ENCODE data around the gene FKBP7. TPM values are rescaled to one million over a fixed set of nuclear protein-coding genes. Genes with fewer than 3 reads are reported as not detected.
"Not testable (repeated sequence)": the region's sequence is repeated elsewhere in the genome, so short reads cannot be mapped to it uniquely, and the experiment has no call there.

FKBP7 gene
- total RNA-seq, 1 donor from 2014 or later, result 9.3 TPM

DNA sequence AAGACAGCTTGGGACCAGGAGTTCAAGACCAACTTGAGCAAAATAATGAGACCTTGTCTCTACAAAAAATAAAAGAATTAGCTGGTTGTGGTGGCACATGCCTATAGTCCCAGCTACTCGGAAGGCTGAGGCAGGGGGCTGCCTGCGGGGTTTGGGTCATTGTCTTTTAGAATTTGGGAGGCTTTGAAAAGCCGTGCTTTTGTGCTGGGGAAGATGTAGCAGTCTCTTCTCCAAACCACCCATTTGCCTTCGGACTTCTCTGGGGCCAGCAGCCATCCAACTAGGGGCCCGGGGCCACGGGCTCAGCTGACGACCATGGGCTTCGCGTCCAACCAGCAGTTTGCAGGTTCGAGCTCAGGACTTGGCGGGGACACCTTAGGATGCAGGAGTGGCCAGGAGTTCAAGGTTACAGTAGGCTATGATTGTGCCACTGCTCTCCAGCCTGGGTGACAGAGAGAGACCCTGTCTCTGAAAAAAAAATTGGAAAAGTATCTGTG lies 21.0 kb downstream of the FKBP7 start:
- intact Hi-C loops (cut with DNase I), result no loop called here
- ATAC-seq, result no peak
- DNase-seq (ENCODE audit: missing footprints), result no peak

DNA sequence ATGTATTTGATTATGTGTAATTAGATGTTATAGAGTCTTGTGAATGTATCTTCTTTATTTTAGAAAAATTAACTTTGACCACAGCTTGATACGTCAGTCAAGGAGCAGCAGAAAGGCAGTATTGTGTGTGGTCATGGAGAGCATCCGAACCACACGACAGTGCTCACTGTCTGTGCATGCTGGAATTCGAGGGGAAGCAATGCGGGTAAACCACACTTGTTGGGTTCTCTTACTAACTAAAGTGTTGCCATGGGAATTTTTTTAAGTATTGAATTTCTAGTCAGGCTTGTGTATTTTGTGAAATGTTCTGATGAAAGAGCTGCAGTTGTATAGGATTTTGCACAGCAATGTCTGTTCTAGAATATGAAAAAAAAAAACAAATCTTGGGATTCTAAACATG lies 22.5 kb downstream of the FKBP7 start:
- DNase-seq (ENCODE audit: missing footprints) (no peak), ATAC-seq (no peak)
- intact Hi-C loops (cut with DNase I), result no loop called here

DNA sequence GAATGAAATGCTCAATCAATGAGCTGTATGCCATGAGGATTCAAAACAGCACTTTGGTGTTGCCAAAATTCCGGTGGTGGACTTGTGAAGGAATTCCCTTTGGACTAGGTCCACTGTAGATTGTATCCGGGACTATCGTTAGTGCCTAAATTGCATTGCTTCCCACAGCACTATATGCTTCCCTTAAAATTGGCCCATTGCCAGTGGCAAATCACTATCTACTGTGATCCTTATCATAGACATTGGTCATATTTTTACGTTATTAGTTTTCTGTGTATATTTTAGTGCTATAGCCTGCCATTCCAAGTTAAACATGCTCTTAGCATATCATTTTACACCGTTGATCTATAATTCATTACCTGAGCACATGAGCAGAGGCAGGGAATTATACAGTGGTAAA lies 25.5 kb downstream of the FKBP7 start:
- ATAC-seq (no peak), DNase-seq (ENCODE audit: missing footprints) (no peak)
- intact Hi-C loops (cut with DNase I), result no loop called here

DNA sequence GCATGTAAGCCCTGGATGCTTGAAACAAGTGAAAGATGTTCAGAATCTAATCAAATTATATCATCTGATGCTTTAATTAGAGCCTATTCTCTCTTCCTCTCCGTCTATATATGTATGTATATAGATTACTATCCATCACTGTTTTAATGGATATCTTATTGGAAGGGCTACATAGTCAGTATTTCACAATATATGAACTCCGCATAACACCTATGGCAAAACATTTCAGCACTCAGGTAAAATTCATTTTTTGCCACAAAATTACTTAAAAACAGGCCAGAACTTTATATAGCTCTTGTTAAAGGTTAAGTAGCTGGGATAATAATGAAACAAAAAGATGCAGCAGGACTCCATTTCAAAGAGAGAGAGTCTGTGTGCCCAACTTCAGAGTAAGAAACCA lies 26.1 kb downstream of the FKBP7 start:
- ATAC-seq (no peak), DNase-seq (ENCODE audit: missing footprints) (no peak)
- intact Hi-C loops (cut with DNase I), result no loop called here

DNA sequence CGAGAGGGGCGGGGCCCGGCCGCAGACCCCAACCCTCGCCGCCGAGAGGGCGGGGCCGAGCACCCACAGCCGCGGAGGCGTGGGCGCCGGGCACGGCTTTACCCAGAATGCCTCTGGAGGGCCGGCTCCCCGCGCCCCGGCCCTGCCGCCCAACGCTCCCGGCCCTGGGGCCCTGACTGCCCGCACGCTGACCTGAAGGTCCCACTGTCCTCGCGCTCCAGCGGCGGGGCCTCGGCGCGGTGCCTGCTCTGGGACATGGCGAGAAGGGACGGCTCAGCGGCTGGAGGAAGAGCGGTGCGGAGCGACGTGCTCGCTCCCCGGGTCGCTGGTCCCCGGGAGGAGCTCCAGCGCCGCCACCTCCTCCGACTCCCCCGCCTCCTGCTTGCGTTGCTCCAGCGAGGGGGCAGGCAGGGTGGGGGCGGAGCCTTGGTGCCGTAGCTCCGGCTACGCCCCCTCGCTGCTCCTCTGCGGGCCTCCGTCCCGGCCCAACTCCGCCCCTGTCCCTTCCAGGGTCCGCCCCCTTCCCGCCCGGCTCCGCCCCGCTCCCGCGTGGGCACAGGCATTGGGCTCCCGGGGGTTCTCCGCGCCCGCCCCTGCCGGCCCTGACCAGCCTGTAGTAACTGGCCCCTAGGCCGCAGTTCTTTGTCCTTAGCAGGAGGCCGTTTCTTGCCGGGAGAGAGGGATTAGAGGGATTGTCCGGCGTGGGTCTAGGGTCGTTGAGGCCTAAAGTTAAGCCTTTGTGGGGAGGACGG lies 27.4 kb downstream of the FKBP7 start, which contains the start of the genes PJVK and PRKRA:
TSS of gene PJVK (plus strand) at position 605 of the 752 bp plus-strand sequence. CDS start 2,032 bp downstream, outside the sequence.
TSS of gene PRKRA (minus strand) at position 402 of the 752 bp plus-strand sequence. CDS start at position 257, 145 bp downstream.
- peak; percentile 99 for ATAC-seq
- intact Hi-C loops (cut with DNase I), result loop anchor here (1.0 to 2.0 kb wide), 2 partner anchors 27 to 36 kb away; partner anchors contain the start of gene FKBP7
- peak; percentile 99 for DNase-seq (ENCODE audit: missing footprints)

DNA sequence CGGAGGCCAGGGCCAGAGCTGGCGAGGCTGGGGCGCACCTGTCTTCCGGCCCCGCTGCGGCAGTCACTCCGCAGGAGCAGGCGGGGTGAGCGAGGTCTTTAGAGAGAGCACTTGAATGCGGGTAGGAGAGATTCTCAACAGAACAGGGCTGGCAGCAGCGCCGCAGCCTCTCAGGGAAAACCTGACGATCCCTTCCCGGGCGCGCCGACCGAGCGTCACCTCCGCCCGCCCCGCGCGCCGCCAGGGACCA lies 28.0 kb downstream of the FKBP7 start:
- no peak for ATAC-seq
- DNase-seq (ENCODE audit: missing footprints), result no peak
- intact Hi-C loops (cut with DNase I), result loop anchor here (2.0 kb wide), 1 partner anchor 36 kb away; no protein-coding TSS in a partner anchor

DNA sequence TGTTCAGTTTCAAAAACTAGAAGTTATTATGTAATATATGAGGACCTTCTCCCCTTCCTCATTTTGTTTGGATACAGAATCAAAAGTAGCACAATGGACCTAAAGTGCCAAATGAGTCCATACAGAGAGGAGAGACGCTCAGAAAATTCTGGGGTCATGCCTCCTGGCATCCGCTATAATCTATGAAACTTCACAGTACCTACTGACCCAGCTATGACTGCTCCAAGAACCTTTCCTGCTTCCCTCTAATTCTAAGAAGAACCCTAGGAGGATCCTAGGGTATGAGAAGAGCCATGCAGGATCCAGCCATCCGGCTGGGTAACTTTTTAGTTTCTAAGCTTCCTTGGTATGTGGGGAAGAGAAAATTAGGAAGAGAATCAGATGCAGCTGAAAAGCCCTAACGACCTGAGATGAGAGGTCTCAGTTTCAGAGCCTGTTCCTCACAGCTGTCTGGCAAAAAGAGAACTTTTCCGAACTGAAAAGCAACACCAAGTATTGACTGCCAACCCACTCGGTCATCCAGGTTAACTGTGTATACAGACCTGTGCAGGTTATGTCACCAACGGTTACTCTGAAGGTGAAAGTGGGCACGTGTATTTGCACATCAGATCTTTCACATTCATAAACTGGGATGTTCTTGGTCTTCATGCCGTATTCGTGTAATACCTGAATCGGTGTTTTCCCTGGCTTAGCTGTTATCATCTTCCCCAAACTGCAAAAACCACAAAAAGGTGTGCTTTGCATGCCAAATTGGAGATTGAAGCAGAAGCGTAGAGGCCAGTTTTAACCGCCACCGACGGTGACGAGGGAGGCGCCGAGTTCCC lies 28.5 kb downstream of the FKBP7 start:
- intact Hi-C loops (cut with DNase I), result loop anchor here (2.0 kb wide), 1 partner anchor 35 kb away; no protein-coding TSS in a partner anchor
- no peak for DNase-seq (ENCODE audit: missing footprints)
- no peak for ATAC-seq

DNA sequence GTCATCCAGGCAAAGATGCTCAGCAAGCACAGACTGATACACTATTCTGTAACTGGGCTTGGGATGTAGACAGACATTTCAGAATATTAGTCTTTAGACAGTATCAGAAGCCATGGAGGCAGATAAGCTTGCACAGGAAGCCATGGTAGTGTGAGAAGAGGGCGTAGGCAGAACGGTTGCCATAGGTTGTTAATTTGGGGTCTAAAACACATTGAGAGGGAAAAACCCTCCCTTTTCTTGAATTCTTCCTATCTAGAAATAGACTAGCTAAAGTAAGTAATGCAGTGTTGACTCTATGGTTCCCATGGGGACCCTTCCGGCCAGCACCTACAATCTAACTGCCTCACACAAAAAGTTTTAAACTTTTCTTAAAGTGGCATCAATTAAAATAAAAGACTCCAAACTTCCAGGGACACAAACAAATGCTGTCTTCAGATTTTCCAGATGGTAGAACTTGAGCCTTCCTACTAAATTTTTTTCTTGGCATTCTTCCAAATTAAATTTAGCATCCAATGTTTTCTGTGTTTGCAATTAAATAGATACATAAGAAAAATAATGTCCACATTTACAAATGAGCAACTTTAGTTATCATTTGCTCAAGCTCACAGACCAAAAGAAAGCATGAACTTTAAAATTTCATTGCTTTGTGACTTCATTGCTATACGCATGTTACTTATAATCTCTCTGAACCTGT lies 29.3 kb downstream of the FKBP7 start:
- DNase-seq (ENCODE audit: missing footprints), result no peak
- no peak for ATAC-seq
- intact Hi-C loops (cut with DNase I), result no loop called here

DNA sequence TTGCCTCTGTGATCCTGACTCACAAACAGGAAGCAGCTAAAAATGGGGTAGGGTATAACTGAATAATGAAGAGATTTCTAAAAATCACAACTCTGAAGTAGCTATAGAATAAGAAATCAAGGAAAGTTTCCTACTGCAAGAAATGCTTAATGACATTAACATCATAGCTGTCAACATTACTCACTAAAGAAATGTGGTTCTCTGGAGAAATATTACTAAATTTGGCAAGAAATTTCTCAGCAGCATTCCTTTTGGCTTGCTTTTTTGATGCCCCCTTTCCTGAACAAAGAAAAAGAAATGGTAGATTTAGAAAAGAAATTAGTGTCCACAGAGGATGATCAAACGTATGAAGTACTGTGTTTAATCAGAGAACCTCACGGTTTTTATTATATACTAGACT lies 37.0 kb downstream of the FKBP7 start:
- no peak for ATAC-seq
- DNase-seq (ENCODE audit: missing footprints), result no peak
- intact Hi-C loops (cut with DNase I), result no loop called here

DNA sequence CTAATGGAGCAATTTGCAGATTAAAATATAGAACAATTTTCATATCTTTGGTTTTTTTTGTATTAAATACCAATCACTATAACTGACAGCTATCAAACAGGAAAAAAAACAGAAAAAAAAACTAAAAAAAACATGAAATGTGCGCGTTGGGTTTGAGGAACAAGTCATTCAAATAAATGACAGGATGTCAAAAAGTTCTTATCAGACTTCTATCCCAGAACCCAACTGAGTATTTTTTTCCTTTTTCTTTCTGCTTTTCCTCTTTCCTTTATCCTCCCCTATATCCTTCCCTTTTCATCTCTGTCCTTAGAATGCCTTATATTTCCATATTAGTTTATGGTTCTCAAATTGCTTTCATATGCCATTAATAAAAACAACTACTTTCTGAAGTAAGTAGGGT lies 41.7 kb downstream of the FKBP7 start:
- ATAC-seq (no peak), DNase-seq (ENCODE audit: missing footprints) (no peak)
- intact Hi-C loops (cut with DNase I), result no loop called here

DNA sequence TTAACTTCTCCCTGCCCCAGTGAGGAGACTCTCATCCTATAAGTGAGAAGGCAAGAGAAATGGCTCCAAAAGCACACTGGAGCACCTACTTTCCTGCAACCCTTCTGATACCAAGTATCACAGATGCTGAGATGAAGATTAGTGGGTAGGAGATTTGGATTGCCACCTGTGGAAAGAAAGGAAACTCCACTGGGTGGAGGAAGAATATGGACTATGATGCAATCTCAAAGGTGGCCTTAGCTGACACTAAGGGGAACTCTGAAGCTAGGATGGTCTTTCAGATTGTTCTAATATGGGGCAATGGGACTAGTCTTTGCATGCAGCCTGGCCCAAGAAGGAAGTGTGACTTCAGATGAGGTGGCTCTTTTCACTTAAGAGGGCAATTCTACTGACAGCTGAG lies 49.1 kb downstream of the FKBP7 start:
- intact Hi-C loops (cut with DNase I), result no loop called here
- no peak for DNase-seq (ENCODE audit: missing footprints)
- no peak for ATAC-seq

DNA sequence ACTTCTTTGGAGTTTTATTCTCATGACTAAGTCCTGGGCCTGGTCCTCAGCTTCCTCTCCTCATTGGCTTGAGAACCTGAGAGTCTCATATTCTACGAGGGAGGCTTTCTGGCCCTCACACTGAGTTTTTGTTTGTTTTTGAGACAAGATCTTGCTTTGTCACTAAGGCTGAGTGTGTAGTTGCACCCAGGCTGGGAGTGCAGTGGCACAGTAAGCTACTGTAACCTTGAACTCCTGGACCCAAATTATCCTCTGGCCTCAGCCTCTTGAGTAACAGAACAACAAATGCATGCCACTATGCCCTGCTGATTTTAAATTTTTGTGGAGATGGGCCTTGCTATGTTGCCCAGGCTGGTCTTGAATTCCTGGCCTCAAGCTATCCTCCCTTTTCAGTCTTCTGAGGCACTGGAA lies 50.0 kb downstream of the FKBP7 start:
- intact Hi-C loops (cut with DNase I), result no loop called here
- ATAC-seq (no peak), DNase-seq (ENCODE audit: missing footprints) (no peak)

DNA sequence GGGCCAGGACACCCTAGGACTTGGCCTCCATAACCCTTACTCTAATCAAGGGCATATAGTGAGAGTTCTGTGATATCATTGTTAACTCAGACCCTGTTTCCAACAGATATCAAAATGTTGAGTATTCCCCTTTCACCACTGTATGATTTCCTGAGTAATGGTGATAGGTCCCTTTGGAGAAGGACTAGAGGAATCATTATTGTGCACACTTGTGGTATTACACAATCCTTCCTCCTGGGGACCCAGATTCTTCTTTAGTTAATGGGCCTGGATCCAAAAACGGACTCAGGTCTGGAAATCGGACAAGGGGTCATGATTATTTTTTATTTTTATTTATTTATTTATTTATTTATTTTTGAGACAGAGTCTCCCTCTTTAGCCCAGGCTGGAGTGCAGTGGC lies 50.9 kb downstream of the FKBP7 start:
- DNase-seq (ENCODE audit: missing footprints), result no peak

DNA sequence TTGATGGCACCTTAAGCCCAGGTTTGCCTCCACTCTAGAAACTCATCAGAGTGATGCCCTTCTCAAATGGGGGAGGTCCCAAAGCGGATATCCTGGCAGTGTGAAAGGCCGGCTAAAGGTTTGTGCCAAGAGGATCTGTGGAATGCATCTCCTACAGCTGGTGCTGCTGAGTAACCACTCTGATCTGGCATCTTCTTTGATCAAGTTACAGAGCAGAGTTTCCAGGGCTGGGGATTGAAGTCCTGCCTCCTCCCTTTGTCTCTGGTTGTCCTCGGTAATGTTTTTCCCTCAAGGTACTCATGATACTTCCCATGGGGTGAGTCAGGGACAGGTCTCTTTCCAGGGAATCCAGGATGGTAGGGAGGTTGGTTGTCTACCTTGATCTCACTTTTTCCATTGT lies 52.0 kb downstream of the FKBP7 start:
- DNase-seq (ENCODE audit: missing footprints) (no peak), ATAC-seq (no peak)
- intact Hi-C loops (cut with DNase I), result no loop called here

More for the DNA sequence above, 50.9 kb downstream of the FKBP7 start:
- intact Hi-C loops (cut with DNase I), result no loop called here
- ATAC-seq, result no peak

DNA sequence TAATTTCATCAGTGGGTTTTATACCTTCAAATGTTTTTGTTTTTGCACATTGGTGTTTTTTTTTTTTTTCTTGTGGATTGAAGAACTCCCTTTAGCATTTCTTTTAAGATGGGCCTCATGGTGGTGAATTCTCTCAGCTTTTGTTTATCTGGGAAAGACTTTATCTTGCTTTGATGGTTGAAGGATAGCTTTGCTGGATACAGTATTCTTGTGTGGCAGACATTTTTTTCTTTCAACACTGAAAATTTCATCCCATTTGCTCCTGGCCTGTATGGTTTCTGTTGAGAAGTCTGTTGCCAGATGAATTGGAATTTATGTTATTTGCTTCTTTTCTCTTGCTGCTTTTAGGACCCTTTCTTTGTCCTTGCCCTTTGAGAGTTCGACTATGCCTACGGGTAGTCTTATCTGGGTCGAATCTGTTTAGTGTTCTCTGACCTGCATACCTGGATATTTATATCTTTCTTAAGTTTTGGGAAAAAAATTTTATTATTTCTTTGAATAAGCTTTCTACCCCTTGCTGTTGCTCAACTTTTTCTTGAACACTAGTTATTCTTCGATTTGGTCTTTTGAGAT lies 53.1 kb downstream of the FKBP7 start:
- intact Hi-C loops (cut with DNase I), result no loop called here
- ATAC-seq, result no peak
- DNase-seq (ENCODE audit: missing footprints), result no peak

DNA sequence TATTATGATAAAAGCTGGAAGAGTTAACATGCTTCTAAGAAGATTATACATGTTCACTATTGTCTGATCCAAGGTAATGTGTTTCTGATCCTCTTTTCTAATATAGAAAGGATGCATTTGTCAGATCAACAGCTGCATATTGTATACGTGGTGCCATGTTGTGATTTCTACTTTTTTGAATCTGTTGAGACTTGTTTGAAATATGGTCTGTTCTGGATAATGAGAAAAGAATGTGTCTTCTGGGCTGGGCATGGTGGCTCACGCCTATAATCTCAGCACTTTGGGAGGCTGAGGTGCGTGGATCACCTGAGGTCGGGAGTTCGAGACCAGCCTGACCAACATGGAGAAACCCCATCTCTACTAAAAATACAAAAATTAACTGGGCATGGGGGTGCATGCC lies 54.7 kb downstream of the FKBP7 start:
- ATAC-seq; intact Hi-C loops (cut with DNase I); DNase-seq (ENCODE audit: missing footprints): not testable (repeated sequence)

DNA sequence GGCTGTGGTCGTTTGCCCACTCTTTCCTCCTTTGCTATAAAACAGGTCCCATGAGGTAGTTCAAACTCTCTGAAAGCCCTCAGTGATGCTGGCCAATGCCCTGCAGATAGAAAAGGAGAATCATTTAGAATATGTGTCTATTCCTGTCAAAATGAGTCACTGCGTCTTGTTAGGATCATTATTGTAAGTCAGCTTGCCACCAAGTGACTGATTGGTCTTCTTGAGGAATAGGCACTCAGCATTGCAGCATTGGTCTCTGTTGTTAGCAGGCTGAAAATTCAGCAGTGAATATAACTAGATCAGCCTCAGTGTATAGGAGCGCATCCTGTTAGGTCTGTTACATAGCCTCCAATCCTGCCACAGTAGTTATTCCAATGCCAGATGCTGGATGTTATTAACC lies 56.3 kb downstream of the FKBP7 start:
- ATAC-seq (no peak), DNase-seq (ENCODE audit: missing footprints) (no peak)
- intact Hi-C loops (cut with DNase I), result no loop called here

DNA sequence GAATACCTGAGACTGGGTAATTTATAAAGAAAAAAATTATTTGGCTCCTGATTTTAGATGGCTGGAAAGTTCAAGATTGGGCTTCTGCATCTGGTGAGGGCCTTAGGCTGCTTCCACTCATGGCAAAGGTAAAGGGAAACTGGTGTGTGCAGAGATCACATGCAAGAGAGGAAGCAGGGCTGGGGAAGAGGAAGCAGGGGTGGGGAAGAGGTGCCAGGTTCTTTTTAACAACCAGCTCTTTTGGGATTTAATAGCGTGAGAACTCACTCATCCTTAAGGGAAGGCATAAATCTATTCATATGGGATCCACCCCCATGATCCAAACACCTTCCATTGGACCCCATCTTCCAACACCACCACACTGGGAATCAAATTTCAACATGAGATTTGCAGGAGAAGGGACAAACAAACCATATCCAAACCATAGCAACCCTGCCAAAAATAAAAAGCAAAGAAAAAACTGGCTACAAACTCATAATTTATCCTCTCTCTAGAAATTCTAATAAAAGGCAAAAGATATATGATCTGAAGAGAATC lies 57.9 kb downstream of the FKBP7 start:
- DNase-seq (ENCODE audit: missing footprints) (no peak), ATAC-seq (no peak)
- intact Hi-C loops (cut with DNase I), result no loop called here

DNA sequence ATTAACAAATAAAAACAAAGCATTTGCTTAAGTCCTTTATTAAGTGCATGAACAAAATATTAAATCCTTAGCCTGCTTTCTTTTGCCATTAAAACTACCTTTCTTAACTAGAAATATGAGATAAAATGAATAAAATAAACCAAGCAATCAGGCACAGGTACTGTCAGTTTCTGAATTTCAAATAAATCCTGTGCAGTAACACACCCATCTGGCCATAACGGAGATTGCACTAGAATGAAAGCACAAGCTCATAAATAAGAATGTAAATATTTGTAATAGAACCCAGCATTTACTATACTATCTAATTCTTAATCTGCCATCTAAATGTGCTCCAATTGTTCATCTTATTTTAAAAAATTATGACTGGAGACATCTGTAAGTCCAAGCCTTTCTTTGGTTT lies 59.3 kb downstream of the FKBP7 start:
- intact Hi-C loops (cut with DNase I), result no loop called here
- no peak for ATAC-seq
- DNase-seq (ENCODE audit: missing footprints), result no peak
